GM19351 (cell line): ENCODE results near the gene BRAT1.
"Not testable (repeated sequence)": the region's sequence is repeated elsewhere in the genome, so short reads cannot be mapped to it uniquely, and the experiment has no call there.

Experiments used
- ATAC-seq: cut with Tn5 transposase; IDR thresholded peaks from one replicate; pipeline ENCODE4 v1.9.1; 2021; ENCODE audit warnings: mild to moderate bottlenecking, moderate library complexity; ENCODE audit not compliant: unreplicated experiment

Gene BRAT1

DNA sequence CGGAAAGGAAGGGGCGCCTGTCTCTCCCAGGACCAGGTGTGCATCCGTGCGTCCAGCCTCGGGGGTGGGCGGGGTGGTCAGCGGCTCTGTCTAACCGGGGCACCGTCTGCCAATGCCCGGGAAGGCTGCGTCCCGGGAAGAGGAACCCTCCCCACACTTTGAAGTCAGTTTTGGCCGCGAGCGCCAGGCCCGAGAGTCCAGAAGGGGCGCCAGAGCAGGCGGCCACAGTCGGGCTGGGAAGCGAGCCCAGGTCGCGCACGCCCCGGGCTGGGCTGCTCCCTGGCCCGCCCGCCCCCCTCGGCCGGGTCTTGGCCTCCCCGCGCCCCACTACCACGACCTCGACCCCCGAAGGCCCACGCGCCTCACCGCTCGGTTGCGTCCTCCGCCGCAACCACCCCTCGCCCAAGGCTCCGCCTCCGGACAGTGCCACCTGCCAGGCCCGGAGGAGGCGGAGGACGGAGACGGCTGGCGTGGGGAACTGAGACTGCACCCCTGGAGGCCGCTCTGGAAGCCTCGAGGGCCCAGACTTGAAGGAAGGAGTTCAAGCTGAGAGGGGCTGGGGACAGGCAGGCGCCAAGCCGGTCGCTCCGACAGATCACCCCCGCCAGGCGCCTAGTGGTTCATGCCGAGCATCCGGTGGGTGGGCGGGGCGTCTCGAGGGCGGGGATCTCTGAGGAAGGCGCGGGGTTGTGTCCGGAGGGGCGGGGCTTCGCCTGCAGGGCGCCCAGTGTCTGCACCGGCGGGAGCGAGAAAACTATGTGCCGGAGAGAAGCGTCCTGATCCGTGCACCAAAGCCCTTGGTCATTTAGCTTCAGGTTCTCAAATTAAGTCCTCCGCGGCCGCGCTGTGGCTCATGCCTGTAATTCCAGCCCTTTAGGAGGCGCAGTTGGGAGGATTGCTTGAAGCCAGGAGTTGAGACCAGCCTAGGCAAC, at the start of gene BRAT1:
Gene BRAT1 (minus strand): TSS at position 404 of the 932 bp plus-strand sequence. CDS start 1,093 bp downstream, outside the sequence.
- ATAC-seq: peak; percentile 73

DNA sequence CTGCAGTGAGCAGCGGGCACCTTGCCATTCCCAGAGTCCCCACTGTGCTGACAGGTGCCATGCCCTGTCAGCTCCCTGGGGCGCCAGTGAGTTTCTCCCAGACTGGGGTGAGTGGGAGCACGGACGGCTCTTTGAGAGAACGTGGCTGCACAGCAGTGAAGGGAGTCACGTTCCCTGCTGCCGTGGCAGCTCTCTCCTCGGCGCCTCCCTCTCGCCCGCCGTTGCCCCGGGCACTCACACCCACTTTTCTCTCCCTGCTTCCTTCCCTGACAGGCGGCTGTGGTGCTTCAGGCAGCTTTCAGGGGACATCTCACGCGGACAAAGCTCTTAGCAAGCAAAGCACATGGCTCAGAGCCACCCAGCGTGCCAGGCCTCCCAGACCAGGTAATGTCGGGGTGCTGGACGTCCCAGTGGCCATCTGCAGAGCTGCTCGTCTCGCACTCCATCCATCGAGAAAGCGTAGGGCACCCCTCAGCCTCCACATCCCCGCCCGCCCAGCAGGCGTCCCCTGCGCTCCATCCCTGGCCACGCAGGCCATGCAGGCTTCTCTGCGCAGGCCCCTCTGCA, 49.4 kb upstream of the BRAT1 start:
- no peak for ATAC-seq

DNA sequence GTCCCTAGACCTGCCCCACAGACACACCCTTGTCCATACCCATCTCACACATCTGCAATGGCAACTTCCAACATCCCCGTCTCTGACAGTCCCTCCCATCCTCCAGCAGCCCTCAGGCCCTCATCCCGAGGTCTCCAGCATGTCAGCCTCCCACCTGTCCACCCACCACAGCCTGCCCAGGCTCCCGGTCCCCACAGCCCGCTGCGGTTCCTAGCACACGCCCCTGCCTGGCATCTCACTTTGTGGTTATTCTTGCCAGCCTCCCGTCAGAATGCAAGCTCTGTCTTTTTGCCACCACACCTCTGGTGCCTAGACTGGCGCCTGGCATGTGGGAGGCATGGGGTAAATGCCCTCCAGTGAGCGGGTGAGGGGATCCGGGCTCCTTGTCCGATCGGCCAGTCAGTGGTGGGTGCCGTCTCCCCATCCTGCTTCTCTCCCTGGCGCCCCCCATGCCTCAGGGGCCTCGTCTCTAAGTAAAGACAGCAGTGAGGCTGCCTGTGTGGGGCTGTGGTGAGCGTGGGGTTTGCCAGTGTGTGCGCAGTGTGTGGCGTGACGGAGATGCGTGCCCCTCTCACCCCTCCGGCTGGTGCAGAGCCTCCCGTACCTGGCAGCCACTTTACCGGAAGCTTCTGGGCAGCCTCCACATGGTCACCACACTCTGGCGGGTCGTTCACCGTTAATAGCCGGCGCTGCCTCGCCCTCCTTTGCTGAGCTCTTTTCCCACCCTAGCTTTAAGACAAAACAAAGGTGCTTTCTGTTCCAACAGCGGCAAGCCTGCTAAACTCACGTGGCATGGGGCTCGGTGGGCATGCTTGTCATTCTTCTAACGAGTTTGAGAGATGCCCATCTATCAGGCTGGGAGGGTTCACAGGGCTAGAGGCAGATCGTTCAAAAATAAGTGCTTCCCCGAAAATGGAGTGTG, 48.0 kb upstream of the BRAT1 start:
- ATAC-seq: no peak

DNA sequence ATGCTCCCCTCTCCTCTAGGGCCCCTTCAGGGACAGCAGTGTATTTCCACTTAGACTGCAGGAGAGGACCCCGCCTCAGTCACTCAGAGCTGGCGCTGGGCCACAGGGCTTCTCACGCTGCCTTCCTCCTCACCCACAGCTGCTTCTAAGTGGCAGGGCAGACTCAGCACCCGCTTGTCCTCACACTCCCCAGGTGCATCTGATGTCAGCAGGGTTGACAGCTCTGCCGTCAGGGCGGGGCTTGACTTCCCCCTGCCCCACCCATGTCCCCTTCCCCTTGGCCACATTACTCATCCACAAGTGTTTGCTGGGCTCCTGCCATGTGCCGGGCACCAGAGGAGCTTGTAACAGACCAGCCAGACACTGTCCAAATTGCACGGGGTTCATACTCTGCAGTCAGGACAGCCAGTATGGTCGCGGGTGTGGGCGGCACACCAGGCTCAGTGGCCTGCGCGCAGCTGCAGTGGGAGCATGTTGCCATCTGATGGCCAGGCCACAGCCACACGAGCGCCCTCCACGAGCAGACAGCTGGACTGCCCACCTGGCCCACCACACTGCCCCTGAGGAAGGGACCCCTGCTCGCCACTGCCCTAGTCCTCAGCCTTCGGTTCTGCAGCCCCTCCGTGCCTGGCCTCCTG, 47.2 kb upstream of the BRAT1 start:
- no peak for ATAC-seq

DNA sequence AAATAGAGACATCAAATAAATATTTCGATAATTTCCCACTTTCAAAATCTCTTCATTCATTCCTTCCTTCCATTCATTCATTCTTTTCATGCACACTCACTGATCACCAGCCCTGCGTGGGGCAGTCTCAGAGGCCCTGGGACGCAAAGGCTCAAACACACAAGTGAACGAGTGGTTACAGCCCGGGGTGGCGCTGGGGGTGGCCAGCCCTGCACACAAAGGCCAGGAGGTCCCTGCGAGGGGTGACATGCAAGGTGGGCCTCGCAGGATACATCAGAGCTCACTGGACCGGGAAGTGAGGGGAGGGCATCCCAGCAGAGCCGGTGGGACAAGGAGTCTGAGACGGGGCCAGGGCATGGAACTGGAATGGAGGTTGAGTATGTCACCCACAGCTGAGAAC, 46.6 kb upstream of the BRAT1 start:
- no peak for ATAC-seq

DNA sequence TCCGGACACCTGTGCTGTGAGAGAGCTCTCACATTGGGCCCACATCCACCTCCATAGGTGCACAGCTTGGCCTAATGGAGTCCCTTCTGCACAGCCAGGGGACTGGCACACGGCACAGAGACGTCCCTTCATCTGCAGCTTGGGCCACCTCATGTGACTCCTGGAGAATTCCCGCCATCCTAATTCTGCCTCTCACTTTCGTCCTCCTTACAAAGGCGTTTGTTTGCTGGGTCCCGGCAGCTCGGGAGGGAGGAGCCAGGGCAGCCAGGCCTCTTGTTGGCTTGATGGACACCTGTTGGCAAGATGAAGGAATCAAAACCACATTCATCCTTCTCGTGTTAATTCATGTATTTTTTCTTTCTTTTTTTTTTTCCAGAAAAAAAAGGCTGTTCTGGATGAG, 45.7 kb upstream of the BRAT1 start:
- ATAC-seq: no peak

DNA sequence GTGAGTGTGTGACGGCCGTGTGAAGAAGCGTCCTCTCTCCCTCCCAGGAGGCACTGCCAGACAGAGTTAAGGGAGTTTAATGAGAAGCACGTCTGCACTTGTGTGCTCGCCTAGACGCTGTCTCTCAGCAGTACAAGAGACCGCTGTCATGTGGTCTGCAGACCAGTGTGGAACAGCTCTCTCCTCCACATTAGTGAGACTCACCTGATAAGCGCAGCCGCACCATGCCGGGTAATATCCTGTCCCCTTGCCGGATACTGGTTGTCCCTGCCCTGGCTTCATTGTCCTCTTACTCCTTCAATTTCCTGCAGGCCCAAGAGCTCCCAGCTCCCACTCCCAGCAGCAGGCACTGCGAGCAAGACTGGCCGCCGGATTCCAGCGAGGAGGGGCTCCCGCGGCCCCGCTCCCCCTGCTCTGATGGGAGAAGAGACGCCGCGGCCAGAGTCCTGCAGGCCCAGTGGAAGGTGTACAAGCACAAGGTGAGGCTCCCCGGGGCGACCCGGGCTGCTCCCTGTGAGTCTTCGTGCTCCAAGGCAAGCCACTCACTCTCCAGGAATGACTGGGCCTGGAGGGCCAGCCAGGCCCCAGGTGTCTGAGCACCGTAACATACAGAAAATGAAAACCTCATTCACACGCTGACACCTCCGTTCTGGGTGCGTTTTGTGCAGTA, 43.0 kb upstream of the BRAT1 start:
- ATAC-seq: no peak

DNA sequence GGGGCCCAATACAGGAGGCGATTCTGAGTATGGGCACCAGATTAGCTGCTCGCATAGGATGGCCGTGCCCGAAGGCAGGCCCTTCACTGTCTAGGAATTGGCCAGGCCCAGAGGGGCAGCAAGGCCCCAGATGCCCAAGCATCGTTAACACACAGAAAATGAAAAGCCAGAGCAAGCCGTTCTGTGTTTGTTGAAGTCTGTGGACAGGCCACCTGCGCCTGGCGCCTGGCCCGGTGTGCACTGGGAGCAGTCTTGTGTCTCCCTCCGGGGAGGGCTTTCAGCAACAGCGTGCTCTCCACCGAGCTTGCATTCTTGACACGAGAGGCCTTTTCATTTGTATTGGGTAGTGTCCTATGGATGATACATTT, 41.9 kb upstream of the BRAT1 start:
- no peak for ATAC-seq

DNA sequence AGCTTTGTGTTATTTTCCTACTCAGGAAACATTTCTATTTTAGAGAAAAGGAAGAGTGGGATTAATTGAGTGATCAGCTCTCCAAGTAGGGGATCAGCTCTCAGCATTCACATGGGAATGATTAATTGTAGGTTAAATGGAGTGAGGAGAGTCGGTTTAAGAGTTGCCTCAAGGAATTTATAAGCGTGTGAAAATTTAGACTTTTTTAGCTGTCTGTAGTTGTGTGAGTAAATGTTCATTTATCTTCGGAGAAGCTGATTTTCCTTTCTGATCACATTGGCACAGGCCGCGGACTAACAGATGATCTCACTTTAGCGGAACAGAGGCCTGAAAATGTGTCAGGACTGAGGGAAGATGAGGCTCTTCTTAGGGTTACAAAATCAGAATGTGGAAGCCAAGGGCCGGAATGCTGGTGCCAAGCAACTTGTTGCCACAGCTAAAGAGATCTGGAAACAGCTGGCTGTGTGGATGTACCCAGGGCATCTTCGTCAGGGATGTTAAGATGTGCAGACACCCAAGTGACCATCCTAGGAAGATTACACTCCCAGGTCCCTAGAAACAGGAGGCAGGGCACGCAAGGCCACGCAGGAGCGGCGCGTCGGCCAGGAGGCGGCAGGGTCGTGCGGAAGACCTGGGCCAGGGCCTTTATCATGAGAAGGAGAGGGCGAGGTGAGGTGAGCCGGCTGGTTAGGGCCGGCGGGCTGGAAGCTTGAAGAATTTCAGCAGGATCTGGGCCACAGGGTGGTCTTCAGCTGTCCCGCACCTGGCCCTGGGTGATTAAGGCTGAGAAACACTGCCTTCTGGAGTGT, 41.3 kb upstream of the BRAT1 start:
- ATAC-seq: no peak

DNA sequence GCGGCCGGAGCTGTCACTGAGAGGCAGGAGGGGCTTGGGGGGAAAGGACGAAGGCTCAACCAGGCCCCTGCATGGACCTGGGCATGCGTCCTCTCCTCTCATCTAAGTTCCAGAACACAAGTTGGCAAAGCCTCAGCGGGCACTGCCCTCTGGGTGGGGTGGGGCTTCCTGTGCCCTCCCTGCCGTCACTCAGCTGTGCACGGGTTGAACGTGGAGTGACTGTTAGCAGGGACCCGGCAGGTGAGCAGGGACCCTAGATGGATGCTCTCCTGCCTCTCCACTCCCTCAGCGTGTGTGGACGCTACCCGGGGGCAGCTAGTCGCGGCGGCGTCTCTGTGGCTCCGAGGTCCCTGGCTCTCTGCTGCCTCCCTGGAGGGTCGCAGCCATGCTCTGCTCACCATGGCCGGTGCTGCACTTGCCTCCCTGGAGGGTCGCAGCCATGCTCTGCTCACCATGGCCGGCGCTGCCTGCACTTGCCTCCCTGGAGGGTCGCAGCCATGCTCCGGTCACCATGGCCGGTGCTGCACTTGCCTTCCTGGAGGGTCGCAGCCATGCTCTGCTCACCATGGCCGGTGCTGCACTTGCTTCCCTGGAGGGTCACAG, 40.0 kb upstream of the BRAT1 start:
- ATAC-seq: no peak

DNA sequence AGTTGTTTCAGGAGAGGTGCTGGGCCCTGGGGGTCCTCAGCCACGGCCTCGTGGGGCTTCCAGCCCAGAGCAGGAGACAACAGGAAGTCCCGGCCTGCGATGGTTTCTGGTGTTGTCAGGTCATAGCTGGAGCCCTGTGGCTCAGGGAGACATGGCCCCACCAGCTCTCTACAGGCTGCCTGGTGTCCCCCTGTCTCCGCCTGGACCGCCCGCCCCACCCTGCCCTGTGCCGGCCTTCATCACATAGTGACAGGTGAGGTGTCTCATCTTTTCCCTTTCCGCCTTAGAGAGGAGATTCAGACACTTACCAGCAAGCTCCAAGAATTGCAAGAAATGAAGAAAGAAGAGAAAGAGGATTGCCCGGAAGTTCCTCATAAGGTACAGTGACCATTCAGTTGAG, 39.3 kb upstream of the BRAT1 start:
- no peak for ATAC-seq

DNA sequence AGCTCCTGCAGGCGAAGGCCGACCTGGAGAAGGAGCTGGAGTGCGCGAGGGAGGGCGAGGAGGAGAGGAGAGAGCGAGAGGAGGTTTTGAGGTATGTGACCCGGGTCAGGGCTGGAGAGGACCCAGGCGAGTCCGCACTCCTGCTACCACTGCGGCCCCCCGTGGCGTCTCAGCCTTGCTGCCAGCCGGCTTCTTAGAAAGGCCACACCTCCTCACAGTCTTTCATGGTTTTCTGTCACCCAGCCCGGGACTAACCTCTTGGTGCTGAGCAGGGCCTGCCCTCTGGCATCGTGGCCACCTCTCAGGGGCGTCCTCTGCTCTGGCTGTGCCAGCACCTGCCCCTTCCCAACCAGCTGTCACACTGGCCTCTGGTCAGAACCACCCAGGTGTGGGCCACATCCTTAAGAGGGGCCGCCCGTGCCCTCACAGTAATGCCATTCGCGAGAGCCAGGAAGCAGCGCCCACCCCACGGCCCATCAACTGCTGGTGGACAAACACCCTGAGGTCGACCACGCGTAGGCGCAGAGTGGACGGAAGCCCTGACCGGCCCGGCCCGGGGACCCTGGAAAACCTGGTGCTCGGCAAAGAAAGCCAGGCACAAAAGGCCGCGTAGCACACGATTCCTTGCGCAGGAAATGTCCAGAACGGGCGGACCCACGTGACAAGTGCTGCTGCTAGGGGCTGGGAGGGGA, 37.9 kb upstream of the BRAT1 start:
- ATAC-seq: no peak

DNA sequence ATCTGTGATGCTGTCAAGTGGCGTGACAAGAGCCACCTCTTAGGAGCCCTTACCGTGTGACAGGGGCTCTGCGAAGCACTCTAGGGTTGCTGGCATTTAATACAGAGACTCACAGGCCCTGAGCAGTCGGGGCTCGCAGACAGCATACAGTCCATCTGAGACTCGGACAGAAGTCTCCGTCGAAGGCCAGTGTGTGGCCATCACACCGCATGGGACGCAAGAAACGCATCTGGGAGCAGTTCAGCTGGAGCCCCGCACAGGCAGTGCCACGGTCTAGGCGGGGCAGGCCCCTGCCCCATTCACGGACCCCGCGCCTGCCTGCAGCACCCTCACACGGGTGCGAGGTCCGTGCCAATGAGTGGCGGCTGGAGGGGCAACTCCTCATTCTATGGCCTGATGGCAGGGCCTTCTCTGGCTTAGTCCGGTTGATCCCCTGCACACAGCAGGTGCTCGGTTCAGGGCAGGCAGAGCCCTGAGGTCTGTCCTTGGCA, 37.1 kb upstream of the BRAT1 start:
- ATAC-seq: no peak

DNA sequence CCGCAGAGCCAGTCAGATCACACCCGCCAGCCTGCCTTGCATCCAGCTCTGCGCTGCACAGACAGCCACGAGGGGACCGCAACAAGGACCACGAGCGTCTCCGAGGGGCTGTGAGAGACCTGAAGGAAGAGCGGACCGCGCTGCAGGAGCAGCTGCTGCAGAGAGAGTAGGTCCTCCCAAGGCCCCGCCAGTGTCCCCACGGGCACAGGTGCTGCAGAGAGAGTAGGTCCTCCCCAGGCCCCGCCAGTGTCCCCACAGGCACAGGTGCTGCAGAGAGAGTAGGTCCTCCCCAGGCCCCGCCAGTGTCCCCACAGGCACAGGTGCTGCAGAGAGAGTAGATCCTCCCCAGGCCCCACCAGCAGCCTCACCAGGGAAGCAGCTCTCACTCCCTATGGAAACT, 34.6 kb upstream of the BRAT1 start:
- ATAC-seq: not testable (repeated sequence)

DNA sequence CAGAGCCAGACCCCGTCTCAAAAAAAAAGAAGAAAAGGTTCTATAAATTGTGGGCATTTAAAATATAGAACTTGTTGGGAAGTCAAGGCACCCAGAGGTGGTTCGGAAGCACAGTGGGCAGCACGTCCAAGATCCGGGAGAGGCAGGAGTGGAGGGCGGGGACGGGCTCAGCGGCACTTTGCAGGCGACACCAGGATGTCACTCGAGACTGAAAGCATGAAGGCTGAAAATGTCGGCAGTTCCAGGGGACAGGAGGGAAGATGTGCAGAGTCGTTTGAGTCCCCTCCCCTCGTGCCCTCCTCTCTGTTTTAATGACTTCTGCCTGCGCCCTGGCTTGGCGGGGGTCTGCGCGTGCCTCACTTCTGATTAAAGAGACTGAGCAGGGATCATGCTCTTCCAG, 34.0 kb upstream of the BRAT1 start:
- ATAC-seq: no peak

DNA sequence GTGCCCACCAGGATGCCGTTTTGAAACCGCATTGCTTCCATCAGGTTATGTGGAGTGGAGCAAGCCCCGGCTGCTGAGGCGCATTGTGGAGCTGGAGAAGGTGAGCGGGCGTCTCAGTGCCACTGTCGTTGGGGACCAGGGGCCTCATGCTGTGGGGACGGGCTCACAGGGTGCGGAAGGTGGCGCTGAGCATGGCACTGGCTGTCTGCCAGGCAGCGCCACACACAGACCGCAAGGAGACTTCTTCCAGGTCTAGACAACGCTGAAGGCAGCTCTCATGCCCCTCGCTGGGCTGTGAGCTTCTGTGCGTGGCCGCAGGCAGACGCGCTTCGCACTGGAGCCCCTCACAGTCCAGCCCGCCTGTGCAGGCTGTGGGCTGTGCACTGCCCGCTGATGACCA, 32.5 kb upstream of the BRAT1 start:
- no peak for ATAC-seq

DNA sequence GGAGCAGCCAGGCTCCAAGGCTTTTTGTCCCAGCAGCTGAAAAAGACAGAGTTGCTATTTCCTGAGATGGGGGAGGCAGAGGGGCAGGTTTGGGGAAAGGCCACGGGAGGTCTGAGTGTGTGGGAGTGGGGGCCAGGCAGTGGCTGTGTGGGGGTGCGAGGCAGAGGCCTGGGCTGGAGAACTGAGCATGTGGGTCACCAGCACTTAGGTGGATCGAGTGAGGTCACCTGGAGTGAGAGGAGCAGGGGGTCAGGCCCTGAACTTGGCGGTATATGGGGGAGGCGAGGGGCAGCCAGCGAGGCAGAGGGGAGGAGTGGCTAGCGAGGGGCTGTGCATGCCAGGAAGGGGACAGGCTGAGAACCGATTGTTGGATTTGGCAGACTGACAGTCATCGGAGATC, 31.8 kb upstream of the BRAT1 start:
- no peak for ATAC-seq

DNA sequence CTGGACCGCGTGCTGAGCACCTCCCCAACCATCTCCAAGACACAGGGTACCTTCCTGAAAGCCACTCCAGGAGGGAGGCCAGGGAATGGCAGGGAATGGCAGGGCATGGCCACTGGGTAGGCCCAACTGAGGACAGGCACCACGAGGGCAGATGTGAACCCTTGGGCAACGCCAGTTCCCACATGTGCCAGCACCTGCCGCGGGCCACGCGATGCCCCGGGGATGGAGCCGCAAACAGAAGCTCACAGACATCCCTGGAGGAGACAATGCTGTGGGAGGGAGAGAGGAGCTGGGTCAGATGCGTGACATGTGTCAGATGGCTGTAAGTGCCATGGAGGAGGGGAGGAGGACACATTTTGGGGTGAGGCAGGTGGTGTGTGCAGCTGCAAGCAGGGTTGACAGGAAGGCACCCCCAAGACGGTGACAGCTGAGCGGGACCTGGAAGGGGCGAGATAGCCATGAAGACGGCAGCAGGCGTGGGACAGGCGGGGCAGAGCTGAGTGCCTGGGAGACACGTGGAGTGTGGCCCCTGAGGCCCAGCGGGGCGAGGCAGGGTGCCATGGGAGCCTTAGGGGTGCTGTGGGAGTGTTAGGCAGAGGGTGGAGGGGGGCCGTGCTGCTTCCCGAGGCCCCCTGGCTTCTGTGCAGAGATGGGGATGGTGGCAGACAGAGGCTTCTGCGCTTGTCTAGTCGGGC, 31.1 kb upstream of the BRAT1 start:
- ATAC-seq: no peak
